PC-9 (cell line): ENCODE data around the gene TTLL5. TPM values are rescaled to one million over a fixed set of nuclear protein-coding genes. Genes with fewer than 3 reads are reported as not detected.

Experiments used
- BruUV-seq: library from RNA; stranded (reverse); fragments of 400-500 nt; replicated peaks from 2 replicates; lab custom pipeline; 2021; lab: Mats Ljungman, UMichigan
- CTCF ChIA-PET: fragments of 300-600 bp; sonication (Branson Sonifier 250); formaldehyde crosslinking; loops from one replicate; lab custom pipeline; 2022; ENCODE audit warnings: antibody characterized with exemption; lab: Charles Lee
- POLR2A ChIA-PET: fragments of 300-600 bp; sonication (Branson Sonifier 250); formaldehyde crosslinking; loops from one replicate; lab custom pipeline; 2022; ENCODE audit warnings: antibody characterized with exemption; ENCODE audit not compliant: unreplicated experiment; lab: Charles Lee
- DNase-seq, 2 experiments: peaks; one replicate each; pipeline versions ENCODE4 v3.0.0 to v3.0.0-alpha.2; 2015 to 2022; ENCODE audit warnings: mixed read lengths in 1 of 2
- H2AFZ ChIP-seq: fragments of 200-600 bp; sonication (generic); 2 replicates; pipeline ENCODE4 v1.8.1; 2017; ENCODE audit warnings: antibody characterized with exemption
- H3F3A ChIP-seq: fragments of 200-600 bp; sonication (generic); 2 replicates; pipeline ENCODE4 v1.8.1; 2017; ENCODE audit warnings: antibody characterized with exemption, mild to moderate bottlenecking, low read depth; ENCODE audit not compliant: insufficient read depth
- H3K27ac ChIP-seq: fragments of 200-600 bp; sonication (generic); 2 replicates; pipeline ENCODE4 v1.6.1; 2016; ENCODE audit warnings: mixed run types
- H3K27me3 ChIP-seq: fragments of 200-600 bp; sonication (generic); 2 replicates; pipeline ENCODE4 v1.6.1; 2016; ENCODE audit warnings: low read depth, mixed run types; ENCODE audit not compliant: insufficient read depth
- H3K36me3 ChIP-seq: fragments of 200-600 bp; sonication (generic); 2 replicates; pipeline ENCODE4 v1.6.1; 2016; ENCODE audit warnings: low read depth, mixed run types
- H3K4me1 ChIP-seq: fragments of 200-600 bp; sonication (generic); replicated peaks from 2 replicates; pipeline ENCODE4 v1.6.1; 2016; ENCODE audit warnings: mixed run types; ENCODE audit not compliant: insufficient read depth
- H3K4me2 ChIP-seq: fragments of 200-600 bp; sonication (generic); 2 replicates; pipeline ENCODE4 v1.6.1; 2017; ENCODE audit warnings: mixed run types
- H3K4me3 ChIP-seq: fragments of 200-600 bp; sonication (generic); 2 replicates; pipeline ENCODE4 v1.6.1; 2016; ENCODE audit warnings: mixed run types
- H3K79me2 ChIP-seq: fragments of 200-600 bp; sonication (generic); 2 replicates; pipeline ENCODE4 v1.6.1; 2017; ENCODE audit warnings: low read depth, mixed run types
- H3K9me2 ChIP-seq: fragments of 200-600 bp; sonication (generic); 2 replicates; pipeline ENCODE4 v1.8.1; 2017; ENCODE audit warnings: mild to moderate bottlenecking; ENCODE audit not compliant: insufficient read depth
- H3K9me3 ChIP-seq: fragments of 200-600 bp; sonication (generic); 2 replicates; pipeline ENCODE4 v1.8.1; 2016; ENCODE audit warnings: low read depth; ENCODE audit not compliant: insufficient read depth
- H4K20me1 ChIP-seq: fragments of 200-600 bp; sonication (generic); 2 replicates; pipeline ENCODE4 v1.8.1; 2017; ENCODE audit not compliant: insufficient read depth
- CTCF ChIP-seq: fragments of 200-600 bp; sonication (generic); conservative IDR thresholded peaks from 2 replicates; pipeline ENCODE4 v1.6.1; 2017; ENCODE audit warnings: mixed run types, antibody characterized with exemption, mild to moderate bottlenecking, moderate library complexity
- EZH2 ChIP-seq: fragments of 200-600 bp; sonication (generic); IDR thresholded peaks from 2 replicates; pipeline ENCODE4 v1.8.0; 2017; ENCODE audit warnings: antibody characterized with exemption, low read depth
- intact Hi-C: fragments of 100-400 bp; cut with micrococcal nuclease; formaldehyde crosslinking; loops from one replicate; pipeline ENCODE4 v1.10.0; 2022; ENCODE audit not compliant: unreplicated experiment
- total RNA-seq: library from RNA; stranded (reverse); gene quantifications from 2 replicates; pipeline ENCODE4 v1.2.3, GENCODE V29; 2021

TTLL5 gene
- total RNA-seq, 1 experiment from 2014 or later: 75.3 TPM

GRCh38 chr14:75969126-75969525, 308.1 kb downstream of the TTLL5 start:
- H3K9me3 ChIP-seq: no peaks in the 10 kb centered on the region
- H3K9me2 ChIP-seq: no peaks in the 10 kb centered on the region
- TF ChIP-seq EZH2 (no peak), CTCF (no peak)
- CTCF ChIA-PET: interaction anchor here (0.9 kb wide), 1 partner anchor 391 kb away, joined by 5 read pairs; the partner anchor contains the start of gene FLVCR2
- no peaks in the 10 kb centered on the region for H3F3A ChIP-seq
- DNase-seq: no peak
- H3K36me3 ChIP-seq: no peaks in the 10 kb centered on the region
- H3K27ac ChIP-seq: no peak overlapping the region
- intact Hi-C loops: no loop called here
- no peak overlapping the region for H3K4me3 ChIP-seq
- H3K4me1 ChIP-seq: no peaks in the 10 kb centered on the region
- H4K20me1 ChIP-seq: no peaks in the 10 kb centered on the region
- BruUV-seq: no TSS peak
- no peaks in the 10 kb centered on the region for H3K27me3 ChIP-seq
- H3K79me2 ChIP-seq: no peaks in the 10 kb centered on the region
- no peak overlapping the region for H2AFZ ChIP-seq
- POLR2A ChIA-PET: interaction anchor here (0.6 kb wide), 1 partner anchor 1790 kb away, joined by 6 read pairs; no protein-coding TSS in a partner anchor
- no peak overlapping the region for H3K4me2 ChIP-seq

DNA sequence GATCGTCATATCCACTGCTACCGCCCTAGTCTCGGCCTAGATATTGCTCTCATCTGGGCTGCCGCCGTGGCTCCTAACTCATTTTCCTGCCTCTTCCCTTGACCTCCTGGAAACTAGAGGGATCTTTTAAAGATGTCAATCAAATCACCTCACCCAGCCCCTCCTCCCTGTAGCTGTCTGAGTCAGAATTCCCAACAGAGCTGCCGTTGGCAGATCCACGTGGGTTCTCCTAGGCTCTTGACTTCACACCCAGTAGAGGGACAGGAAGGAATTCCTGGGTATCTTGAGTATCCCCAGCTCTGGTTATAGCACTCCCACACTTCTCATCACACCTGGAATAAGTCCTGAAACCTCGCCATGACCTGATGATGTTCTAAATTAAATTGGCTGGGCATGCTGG, 308.8 kb downstream of the TTLL5 start:
- TF ChIP-seq CTCF: no peak
- no peak for TF ChIP-seq EZH2
- Histone ChIP-seq H2AFZ (no peak overlapping the region), H3K27me3 (no peaks in the 10 kb centered on the region), H3F3A (no peaks in the 10 kb centered on the region), H3K27ac (no peak overlapping the region), H3K9me3 (no peaks in the 10 kb centered on the region), H3K4me2 (no peak overlapping the region), H4K20me1 (no peaks in the 10 kb centered on the region), H3K4me1 (no peaks in the 10 kb centered on the region), H3K79me2 (no peaks in the 10 kb centered on the region), H3K9me2 (no peaks in the 10 kb centered on the region), H3K36me3 (no peaks in the 10 kb centered on the region), H3K4me3 (no peak overlapping the region)
- ChIA-PET POLR2A (interaction anchor here (0.6 to 0.7 kb wide), 2 partner anchors 13 to 1789 kb away, joined by 6 to 18 read pairs; no protein-coding TSS in a partner anchor), CTCF (no interaction called here)
- no TSS peak for BruUV-seq
- intact Hi-C loops: no loop called here
- DNase-seq: no peak

DNA sequence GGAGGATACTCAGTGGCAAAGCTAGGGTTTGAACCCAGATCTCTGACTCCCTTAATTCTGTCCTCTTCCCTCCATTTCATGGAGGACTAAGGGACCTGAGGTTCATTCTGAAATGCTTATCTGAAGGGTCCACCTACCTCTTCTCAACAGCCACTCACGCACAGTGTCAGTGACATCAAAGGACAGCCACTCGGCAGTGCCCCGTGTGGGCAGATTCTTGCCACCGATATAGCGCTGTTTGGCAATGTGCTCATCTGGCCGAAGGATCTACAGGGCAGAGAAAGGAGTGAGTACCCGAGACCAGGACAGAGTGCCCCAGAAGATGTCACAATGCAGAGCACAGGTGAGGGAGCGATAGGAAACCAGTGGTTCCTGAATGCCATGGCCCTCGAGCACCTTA, 309.9 kb downstream of the TTLL5 start:
- intact Hi-C loops: no loop called here
- H3K4me1 ChIP-seq: no peaks in the 10 kb centered on the region
- ChIA-PET POLR2A (no interaction called here), CTCF (no interaction called here)
- no peaks in the 10 kb centered on the region for H3F3A ChIP-seq
- no peak overlapping the region for H3K27ac ChIP-seq
- no peaks in the 10 kb centered on the region for H3K27me3 ChIP-seq
- H3K9me3 ChIP-seq: no peaks in the 10 kb centered on the region
- H3K79me2 ChIP-seq: no peaks in the 10 kb centered on the region
- TF ChIP-seq CTCF (no peak), EZH2 (no peak)
- no peak for DNase-seq
- no peak overlapping the region for H3K4me2 ChIP-seq
- BruUV-seq: no TSS peak
- H2AFZ ChIP-seq: no peak overlapping the region
- H4K20me1 ChIP-seq: no peaks in the 10 kb centered on the region
- no peak overlapping the region for H3K4me3 ChIP-seq
- H3K36me3 ChIP-seq: no peaks in the 10 kb centered on the region
- no peaks in the 10 kb centered on the region for H3K9me2 ChIP-seq
